ENCODE measurements around the gene SURF1.
A peak's percentile ranks its signal among the peaks of the same experiment; 100 is the strongest.

The SURF1 gene

DNA sequence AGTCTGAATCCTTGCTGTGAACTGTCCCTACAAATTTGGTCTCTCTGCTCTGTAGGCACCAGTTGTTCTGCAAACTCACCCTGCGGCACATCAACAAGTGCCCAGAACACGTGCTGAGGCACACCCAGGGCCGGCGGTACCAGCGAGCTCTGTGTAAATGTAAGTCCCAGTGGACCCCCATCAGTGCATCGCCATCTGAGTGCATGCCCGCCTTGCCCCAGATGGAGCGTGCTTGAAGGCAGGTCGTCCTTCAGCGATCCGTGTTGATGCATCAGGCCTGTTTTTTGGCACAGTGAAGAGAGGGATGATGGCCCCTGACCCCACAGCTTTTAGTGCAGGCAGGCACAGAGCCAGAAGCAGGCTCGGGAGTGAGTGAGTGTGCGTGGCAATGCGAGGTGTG, 1.4 kb upstream of the SURF1 start:
- no peak overlapping the region; the same call in 1 of the 2 replicates for H3K4me3 ChIP-seq (replicated peaks; ENCODE audit: low read depth, low read length)
- TF ChIP-seq, protein P1, sequence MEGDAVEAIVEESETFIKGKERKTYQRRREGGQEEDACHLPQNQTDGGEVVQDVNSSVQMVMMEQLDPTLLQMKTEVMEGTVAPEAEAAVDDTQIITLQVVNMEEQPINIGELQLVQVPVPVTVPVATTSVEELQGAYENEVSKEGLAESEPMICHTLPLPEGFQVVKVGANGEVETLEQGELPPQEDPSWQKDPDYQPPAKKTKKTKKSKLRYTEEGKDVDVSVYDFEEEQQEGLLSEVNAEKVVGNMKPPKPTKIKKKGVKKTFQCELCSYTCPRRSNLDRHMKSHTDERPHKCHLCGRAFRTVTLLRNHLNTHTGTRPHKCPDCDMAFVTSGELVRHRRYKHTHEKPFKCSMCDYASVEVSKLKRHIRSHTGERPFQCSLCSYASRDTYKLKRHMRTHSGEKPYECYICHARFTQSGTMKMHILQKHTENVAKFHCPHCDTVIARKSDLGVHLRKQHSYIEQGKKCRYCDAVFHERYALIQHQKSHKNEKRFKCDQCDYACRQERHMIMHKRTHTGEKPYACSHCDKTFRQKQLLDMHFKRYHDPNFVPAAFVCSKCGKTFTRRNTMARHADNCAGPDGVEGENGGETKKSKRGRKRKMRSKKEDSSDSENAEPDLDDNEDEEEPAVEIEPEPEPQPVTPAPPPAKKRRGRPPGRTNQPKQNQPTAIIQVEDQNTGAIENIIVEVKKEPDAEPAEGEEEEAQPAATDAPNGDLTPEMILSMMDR (IDR thresholded peaks at IDR 0.05; ENCODE audit: insufficient read depth, low read length, poor library complexity, severe bottlenecking): no peak
- no peaks in the 10 kb centered on the region for H3K27me3 ChIP-seq (replicated peaks; ENCODE audit: control insufficient read depth, insufficient read depth, low read length)
- no peak for DNase-seq (ENCODE audit: extremely low read depth, insufficient read length)
- peaks cover 28% of the 10 kb centered on the region for H3K36me3 ChIP-seq (ENCODE audit: control insufficient read depth, insufficient read depth, low read length)

DNA sequence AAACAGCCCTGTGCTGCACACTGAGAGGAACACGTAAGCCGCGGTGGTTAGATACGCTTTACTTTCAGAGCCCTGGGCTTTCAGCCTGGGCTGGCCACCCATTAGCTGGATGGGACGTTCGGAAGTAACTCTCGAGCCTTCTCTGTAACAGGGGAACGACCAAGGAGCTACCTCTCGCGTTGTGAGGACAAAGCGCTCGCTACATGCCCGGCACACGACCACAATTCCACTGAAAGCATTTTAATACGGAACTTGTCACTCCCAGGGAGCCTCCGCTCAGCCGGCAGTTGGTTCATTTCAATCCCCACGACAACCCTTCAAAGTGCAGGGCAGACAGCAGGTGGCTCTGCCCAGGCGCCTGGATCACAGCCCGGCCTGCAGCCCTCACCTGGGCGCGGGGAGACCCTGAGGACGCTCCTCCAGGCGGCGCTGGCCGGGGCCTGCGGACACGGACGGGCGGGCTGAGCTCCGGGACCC, 368 bp downstream of the SURF1 start:
- H3K4me3 ChIP-seq (replicated peaks; ENCODE audit: low read depth, low read length): peak overlapping the region; percentile 85
- H3K36me3 ChIP-seq (ENCODE audit: control insufficient read depth, insufficient read depth, low read length): peaks cover 29% of the 10 kb centered on the region
- no peak for DNase-seq (ENCODE audit: extremely low read depth, insufficient read length)
- H3K27me3 ChIP-seq (replicated peaks; ENCODE audit: control insufficient read depth, insufficient read depth, low read length): no peaks in the 10 kb centered on the region
- TF ChIP-seq, protein P1 (IDR thresholded peaks at IDR 0.05; ENCODE audit: insufficient read depth, low read length, poor library complexity, severe bottlenecking): peak; percentile 21

DNA sequence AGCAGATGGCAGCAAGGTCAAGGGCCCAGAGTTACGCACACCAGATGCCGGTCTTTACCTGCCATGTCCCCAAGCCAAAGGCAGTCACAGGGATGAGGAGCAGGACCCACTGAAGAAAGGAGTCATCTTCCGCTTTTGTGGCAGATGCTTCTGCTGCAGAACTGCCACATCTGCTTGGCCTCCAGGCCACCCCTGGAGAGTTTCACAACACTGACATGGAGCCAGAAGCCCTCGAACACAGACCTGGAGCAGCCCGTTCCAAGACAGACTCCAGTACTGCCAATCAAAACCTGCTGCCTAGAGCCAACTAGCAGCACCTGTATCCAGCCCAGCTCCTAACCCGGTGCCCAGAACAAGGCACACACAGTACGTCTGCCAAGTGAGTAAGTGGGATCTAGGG, 1.5 kb downstream of the SURF1 start:
- DNase-seq (ENCODE audit: extremely low read depth, insufficient read length): no peak
- Histone ChIP-seq H3K27me3 (replicated peaks; ENCODE audit: control insufficient read depth, insufficient read depth, low read length) (no peaks in the 10 kb centered on the region), H3K4me3 (replicated peaks; ENCODE audit: low read depth, low read length) (no peak overlapping the region), H3K36me3 (ENCODE audit: control insufficient read depth, insufficient read depth, low read length) (peaks cover 34% of the 10 kb centered on the region)
- TF ChIP-seq, protein P1 (IDR thresholded peaks at IDR 0.05; ENCODE audit: insufficient read depth, low read length, poor library complexity, severe bottlenecking): no peak

DNA sequence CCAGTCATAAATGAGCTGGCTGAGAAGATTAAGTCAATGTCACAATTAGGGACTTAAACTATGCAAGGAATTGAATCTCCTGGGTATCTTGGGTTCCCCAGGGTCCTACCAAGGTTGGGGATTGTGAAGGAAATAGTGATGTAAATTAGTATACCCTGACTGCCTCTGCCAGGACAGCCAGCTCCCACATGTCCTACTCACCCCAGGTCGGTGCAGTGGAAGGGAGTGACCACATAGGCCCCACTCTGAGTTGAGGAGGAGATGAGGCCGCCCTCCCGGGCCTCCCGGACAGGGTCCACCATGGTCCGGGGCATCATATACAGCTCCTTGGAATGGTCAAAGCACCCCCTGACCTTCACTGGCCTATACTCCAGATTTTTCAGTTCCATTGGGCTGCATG, 2.7 kb downstream of the SURF1 start:
- Histone ChIP-seq H3K4me3 (replicated peaks; ENCODE audit: low read depth, low read length) (no peak overlapping the region), H3K27me3 (replicated peaks; ENCODE audit: control insufficient read depth, insufficient read depth, low read length) (no peaks in the 10 kb centered on the region), H3K36me3 (ENCODE audit: control insufficient read depth, insufficient read depth, low read length) (peaks cover 30% of the 10 kb centered on the region)
- TF ChIP-seq, protein P1 (IDR thresholded peaks at IDR 0.05; ENCODE audit: insufficient read depth, low read length, poor library complexity, severe bottlenecking): no peak
- DNase-seq (ENCODE audit: extremely low read depth, insufficient read length): no peak

DNA sequence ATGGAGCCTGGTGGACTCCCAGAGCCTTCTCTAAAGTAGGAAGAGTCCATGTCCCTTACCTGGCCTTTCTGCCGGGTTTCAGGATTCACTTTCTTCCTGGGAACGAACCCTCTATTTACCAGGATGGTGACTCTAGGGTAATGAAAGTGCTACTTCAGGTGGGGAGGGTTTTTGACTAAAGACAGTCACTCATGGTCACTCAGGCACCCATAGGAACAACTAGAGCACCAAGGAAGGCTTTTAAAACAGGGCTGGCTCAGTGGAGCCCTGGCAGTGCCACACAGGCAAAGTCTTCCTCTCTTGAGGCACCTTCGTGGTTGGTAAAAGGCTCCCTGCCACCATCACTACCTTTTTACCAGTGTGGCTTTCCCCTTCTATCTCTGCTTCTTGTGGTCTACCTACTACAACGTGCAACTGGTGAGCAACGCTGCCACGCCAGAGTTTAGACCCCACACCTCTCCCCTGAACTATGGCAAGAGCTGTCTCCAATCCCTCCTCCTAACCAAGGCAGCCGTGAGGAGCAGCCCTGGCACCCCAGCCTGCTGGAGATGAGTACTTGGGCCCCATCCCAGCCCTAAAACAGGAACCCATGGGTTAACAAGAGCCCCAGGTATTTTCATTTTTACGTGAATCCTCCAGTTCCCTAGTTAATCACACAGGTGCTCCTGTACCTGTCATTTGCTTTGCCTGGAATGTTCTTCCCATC, 3.5 kb downstream of the SURF1 start:
- H3K36me3 ChIP-seq (ENCODE audit: control insufficient read depth, insufficient read depth, low read length): peaks cover 30% of the 10 kb centered on the region
- no peak overlapping the region for H3K4me3 ChIP-seq (replicated peaks; ENCODE audit: low read depth, low read length)
- TF ChIP-seq, protein P1 (IDR thresholded peaks at IDR 0.05; ENCODE audit: insufficient read depth, low read length, poor library complexity, severe bottlenecking): no peak
- no peak for DNase-seq (ENCODE audit: extremely low read depth, insufficient read length)
- no peaks in the 10 kb centered on the region for H3K27me3 ChIP-seq (replicated peaks; ENCODE audit: control insufficient read depth, insufficient read depth, low read length)

Measured in GM06990 (cell line).